Dendritic cell treated with granulocyte-macrophage colony-stimulating factor and Interleukin-4, amounts not matched to agents 40 ng/mL and 50 ng/mL, for 4 days (primary cell): ENCODE measurements around the gene BICRA.
"Not testable (repeated sequence)": the region's sequence is repeated elsewhere in the genome, so short reads cannot be mapped to it uniquely, and the experiment has no call there.

Source experiments
- H3K27ac Mint-ChIP-seq: one replicate; pipeline ENCODE4 v1.8.0; 2022; ENCODE audit warnings: mild to moderate bottlenecking, mixed read lengths
- H3K27me3 Mint-ChIP-seq: one replicate; pipeline ENCODE4 v1.8.0; 2022; ENCODE audit warnings: mild to moderate bottlenecking, mixed read lengths
- H3K36me3 Mint-ChIP-seq: one replicate; pipeline ENCODE4 v1.8.0; 2022; ENCODE audit warnings: low read depth, mixed read lengths
- H3K4me1 Mint-ChIP-seq: one replicate; pipeline ENCODE4 v1.8.0; 2022; ENCODE audit warnings: low read depth, mixed read lengths
- H3K4me3 Mint-ChIP-seq: one replicate; pipeline ENCODE4 v1.8.0; 2022; ENCODE audit warnings: mild to moderate bottlenecking, moderate library complexity, mixed read lengths
- H3K9me3 Mint-ChIP-seq: one replicate; pipeline ENCODE4 v1.8.0; 2022; ENCODE audit warnings: mixed read lengths
- intact Hi-C: fragments of 100-400 bp; cut with micrococcal nuclease; formaldehyde crosslinking; loops from one replicate; pipeline ENCODE4 v1.15.0; 2022

Gene BICRA

DNA sequence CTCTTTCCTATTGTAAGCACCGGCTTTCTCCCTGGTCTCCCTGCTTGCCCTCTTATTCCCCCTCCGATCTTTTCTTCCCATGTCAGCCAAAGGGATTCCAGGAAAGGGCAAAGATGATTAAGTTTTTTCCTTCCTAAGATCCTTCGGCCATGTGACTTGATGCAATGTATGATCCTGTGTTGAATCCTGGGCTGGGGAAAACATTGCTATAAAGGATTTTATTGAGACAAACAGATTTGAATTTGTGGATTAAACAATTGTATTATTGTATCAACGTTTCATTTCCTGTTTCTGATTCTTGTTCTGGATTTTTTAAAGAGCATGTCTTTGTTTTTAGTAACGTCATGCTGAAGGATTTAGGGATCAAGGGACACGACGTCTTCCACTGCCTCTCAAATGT, 19.1 kb upstream of the BICRA start:
- Mint-ChIP-seq H3K4me3 (no peak overlapping the region), H3K9me3 (peaks cover 11% of the 10 kb centered on the region), H3K36me3 (no peaks in the 10 kb centered on the region), H3K27me3 (peaks cover 38% of the 10 kb centered on the region), H3K27ac (no peak overlapping the region), H3K4me1 (peaks cover 9% of the 10 kb centered on the region)
- intact Hi-C loops, result no loop called here

DNA sequence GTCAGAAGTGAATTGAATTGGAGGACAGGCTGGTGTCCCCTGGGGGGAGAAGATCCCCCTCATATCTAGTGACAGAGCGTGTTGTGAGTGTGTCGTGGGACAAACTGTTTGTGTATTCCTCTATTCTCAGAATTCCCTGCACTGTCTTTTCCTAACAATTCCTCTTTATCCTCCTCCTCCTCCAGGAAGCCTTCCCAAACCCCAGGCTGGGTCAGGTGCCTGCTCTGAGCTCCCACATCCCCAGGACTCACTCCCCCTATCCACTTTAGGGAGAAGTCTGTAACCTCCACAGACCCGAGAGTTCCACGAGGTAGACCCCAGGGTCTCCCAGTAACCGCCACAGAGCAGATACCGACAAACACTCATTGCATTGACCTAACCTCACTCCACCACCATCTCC, 15.1 kb upstream of the BICRA start:
- H3K27ac Mint-ChIP-seq, result no peak overlapping the region
- no peak overlapping the region for H3K4me3 Mint-ChIP-seq
- no peaks in the 10 kb centered on the region for H3K9me3 Mint-ChIP-seq
- no peaks in the 10 kb centered on the region for H3K36me3 Mint-ChIP-seq
- H3K4me1 Mint-ChIP-seq, result peaks cover 30% of the 10 kb centered on the region
- H3K27me3 Mint-ChIP-seq, result peaks cover 28% of the 10 kb centered on the region
- intact Hi-C loops, result no loop called here

DNA sequence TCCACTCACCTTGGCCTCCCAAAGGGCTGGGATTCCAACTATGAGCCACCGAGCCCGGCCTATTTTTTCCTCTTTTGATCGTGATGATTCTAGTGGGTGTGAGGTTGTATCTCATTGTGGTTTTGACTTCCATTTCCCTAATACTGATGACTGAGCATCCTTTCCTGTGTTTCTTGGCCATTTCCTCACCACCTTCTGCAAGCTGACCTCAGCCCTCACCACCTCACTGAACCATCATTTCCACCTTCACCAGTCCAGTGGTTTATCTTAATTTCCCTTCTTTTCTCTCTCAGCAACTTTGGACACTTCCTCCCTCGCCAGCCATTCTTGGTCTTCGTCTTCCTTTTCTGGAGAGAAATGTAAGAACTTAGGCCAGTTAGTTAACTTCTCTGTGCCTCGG, 13.0 kb upstream of the BICRA start:
- Mint-ChIP-seq H3K27ac (peak overlapping the region; percentile 16), H3K36me3 (no peaks in the 10 kb centered on the region), H3K4me1 (peaks cover 38% of the 10 kb centered on the region), H3K4me3 (no peak overlapping the region), H3K27me3 (peaks cover 19% of the 10 kb centered on the region), H3K9me3 (no peaks in the 10 kb centered on the region)
- intact Hi-C loops, result no loop called here

DNA sequence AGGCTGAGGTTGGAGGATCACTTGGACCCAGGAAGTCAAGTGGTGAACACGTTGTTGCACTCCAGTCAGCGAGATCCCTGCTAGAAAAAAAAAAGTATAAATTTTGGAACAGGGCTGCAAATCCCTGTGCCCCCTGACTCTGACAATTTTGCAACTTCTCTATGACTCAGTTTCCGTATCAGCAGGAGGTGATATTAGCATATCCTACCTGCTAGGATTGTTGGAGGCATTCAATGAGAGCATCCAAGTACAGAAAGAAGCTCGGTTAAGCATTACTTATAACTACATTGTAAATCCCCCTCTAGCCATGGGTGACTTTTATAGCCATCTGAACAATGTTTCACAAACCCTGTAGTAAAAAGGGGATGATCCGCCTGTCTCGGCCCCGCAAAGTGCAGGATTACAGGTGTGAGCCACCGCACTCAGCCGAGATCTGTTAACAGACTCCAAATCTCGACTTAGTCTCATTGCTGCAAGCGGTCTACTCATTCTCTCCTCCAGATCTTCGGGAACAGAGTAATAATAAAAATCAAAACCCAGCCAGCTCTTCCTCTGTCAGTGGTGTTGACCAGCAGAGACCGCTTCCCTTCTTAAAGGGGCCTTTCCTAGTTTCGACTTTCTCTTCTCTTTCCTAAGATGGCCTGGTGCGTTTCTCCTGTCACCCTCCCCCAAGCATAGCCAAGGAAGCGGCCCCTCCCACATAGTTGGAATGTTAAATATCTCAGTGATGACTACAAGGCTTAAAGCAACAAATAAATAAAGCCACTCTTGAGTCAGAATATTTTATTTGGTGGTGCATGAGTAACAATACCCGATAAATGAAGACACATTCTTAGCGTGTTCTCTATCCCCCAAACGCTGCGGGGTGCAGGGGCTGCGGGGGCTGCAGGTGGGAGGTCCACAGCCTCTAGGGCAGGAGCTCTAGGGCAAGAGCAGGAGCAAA, 10.3 kb upstream of the BICRA start:
- intact Hi-C loops, result no loop called here
- peaks cover 17% of the 10 kb centered on the region for H3K27me3 Mint-ChIP-seq
- peak overlapping the region; percentile 56 for H3K4me3 Mint-ChIP-seq
- H3K27ac Mint-ChIP-seq, result peak overlapping the region; percentile 57
- H3K9me3 Mint-ChIP-seq, result no peaks in the 10 kb centered on the region
- no peaks in the 10 kb centered on the region for H3K36me3 Mint-ChIP-seq
- H3K4me1 Mint-ChIP-seq, result peaks cover 57% of the 10 kb centered on the region

DNA sequence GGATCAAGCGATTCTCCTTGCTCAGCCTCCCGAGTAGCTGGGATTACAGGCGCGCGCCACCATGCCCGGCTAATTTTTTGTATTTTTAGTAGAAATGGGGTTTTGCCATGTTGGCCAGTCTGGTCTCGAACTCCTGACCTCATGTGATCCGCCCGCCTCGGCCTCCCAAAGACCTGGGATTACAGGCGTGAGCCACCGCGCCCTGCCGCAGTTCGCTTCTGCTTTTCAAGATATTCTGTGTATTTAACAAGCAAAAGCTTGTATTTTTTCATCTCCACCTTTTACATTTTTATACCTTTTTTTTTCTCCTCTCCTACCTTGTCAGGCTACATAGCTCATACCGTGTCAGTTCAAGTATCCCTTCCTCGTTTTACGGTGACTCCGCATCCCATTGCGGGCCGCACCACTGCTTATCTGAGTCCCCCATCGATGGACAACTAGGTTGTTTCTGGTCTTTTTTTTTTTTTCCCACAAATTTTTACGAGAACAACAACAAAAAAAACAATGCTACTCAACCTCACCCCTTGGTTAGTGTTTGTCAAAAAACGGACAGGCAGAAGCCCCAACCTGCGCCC, 9.2 kb upstream of the BICRA start:
- Mint-ChIP-seq H3K27ac (peak overlapping the region; percentile 74), H3K27me3 (peaks cover 15% of the 10 kb centered on the region), H3K4me3 (peak overlapping the region; percentile 82), H3K4me1 (peaks cover 66% of the 10 kb centered on the region)
- H3K9me3 Mint-ChIP-seq, H3K36me3 Mint-ChIP-seq: not testable (repeated sequence)
- intact Hi-C loops, result loop anchor here (1.0 to 5.0 kb wide), 3 partner anchors 9 to 85 kb away; partner anchors contain the start of gene NAPA

DNA sequence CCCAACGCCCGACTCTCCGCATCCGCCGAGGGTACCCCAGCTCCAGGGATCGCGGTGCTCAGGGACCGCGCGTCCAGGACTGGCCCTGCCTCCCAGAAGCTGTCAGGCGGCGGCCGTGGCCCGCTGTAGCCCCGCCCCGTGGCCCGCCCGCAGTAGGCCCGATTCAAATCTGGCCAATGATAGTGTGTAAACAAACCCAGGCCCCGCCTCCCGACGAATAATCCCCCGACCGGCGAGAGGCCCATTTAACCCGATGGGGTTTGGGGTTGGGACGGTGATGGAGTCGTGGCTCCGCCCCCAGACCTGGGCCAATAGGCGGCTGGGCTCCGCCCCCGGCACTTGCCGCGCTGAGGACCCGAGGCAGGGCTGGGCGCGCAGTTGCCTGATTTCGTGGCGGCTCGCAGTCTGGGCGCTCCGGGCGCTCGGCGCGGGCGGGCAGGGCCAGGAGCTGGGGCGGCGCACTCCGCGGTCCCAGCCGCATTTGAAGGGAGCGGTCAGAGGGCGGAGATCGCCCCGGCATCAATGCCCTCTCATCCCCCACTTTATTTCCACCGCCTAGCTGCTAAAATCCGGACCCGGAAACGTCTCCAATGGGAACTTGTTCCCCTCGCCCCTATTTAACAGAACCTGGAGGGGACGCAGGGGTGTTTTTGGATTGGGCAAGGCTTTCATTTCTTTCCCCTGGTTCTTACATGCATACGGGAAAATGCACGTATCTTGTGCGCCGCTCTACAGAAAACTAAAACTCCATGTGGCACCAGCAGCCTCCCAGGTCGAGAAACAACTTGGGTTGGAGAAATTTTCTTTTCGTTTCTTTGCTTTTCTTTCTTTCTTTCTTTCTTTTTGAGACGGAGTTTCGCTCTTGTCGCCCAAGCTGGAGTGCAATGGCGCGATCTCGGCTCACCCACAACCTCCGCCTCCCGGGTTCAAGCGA, 8.4 kb upstream of the BICRA start:
- H3K4me3 Mint-ChIP-seq, result peak overlapping the region; percentile 85
- H3K27ac Mint-ChIP-seq, result peak overlapping the region; percentile 74
- peaks cover 15% of the 10 kb centered on the region for H3K27me3 Mint-ChIP-seq
- H3K4me1 Mint-ChIP-seq, result peaks cover 66% of the 10 kb centered on the region
- intact Hi-C loops, result loop anchor here (1.0 to 5.0 kb wide), 3 partner anchors 8 to 86 kb away; partner anchors contain the start of gene NAPA
- no peaks in the 10 kb centered on the region for H3K36me3 Mint-ChIP-seq
- H3K9me3 Mint-ChIP-seq, result no peaks in the 10 kb centered on the region

DNA sequence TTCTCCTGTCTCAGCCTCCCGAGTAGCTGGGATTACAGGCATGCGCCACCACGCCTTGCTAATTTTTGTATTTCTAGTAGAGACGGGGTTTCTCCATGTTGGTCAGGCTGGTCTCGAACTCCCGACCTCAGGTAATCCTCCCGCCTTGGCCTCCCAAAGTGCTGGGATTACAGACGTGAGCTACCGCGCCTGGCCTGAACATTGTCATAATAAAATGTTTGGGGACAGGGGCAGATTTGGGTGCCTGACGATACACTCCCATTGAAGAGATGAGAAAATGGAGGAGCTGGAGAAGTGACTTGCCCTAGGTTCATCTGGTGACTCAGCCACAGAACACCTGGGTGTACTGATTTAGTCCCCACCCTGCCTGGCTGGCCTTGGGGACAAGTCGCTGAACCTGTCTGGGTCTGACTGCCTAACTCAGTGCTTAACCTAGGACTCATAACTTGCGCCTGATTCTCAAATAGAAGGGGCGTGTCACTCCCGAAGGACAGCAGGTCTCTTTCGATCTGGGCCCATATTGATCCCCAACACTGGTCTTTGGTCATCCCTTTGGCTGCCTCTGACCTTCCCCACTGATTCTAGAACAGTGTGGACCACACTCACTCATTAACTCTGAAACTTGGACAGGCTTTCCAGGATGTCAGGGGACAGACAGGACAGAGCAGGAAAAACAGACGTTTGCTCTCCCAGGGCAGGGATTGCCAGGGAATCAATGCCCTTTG, 7.6 kb upstream of the BICRA start:
- peaks cover 16% of the 10 kb centered on the region for H3K27me3 Mint-ChIP-seq
- H3K4me1 Mint-ChIP-seq, result peaks cover 58% of the 10 kb centered on the region
- no peaks in the 10 kb centered on the region for H3K36me3 Mint-ChIP-seq
- intact Hi-C loops, result loop anchor here (2.0 to 5.0 kb wide), 2 partner anchors 61 to 87 kb away; partner anchors contain the start of gene NAPA
- H3K27ac Mint-ChIP-seq, result peak overlapping the region; percentile 74
- peak overlapping the region; percentile 85 for H3K4me3 Mint-ChIP-seq
- no peaks in the 10 kb centered on the region for H3K9me3 Mint-ChIP-seq

DNA sequence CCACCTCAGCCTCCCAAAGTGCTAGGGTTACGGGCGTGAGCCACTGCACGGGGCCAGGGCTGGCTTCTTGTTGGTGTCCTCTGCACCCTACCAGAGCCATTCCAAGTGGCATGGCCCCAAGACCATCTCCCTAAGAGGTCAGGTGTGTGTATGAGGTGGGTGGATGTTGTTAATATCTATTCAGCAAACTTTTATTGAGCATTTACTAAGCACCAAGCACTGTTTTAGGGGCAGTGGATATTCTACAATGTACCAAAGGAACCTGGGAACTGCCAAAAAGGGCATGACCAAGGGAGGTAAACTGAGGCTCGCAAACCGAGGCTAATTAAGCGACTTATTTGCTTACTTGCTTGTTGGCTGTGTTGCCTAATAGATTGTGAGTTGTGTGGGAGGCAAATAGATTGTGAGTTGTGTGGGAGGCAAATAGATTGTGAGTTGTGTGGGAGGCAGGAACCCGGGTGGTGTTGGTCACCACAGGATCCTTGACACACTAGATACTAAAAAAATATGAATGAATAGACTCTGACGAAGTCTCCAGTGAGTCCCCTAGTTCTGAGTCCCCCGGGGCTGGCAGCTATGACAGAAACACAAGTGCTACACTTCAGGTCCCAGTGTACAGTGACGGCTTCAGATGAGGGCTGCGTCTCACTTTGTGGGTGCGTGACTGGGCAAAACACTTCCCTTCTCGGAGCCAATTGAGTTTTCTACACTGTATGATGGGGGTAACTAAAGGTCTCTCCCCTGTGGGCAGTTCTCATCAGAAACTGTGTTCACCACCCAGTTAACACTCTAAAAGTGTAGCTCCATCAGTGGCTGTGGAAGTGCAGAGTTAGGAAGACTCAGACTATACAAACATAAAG, 5.0 kb upstream of the BICRA start:
- Mint-ChIP-seq H3K4me1 (peaks cover 50% of the 10 kb centered on the region), H3K36me3 (peaks cover 12% of the 10 kb centered on the region), H3K27ac (peak overlapping the region; percentile 18), H3K27me3 (peaks cover 16% of the 10 kb centered on the region), H3K4me3 (no peak overlapping the region), H3K9me3 (no peaks in the 10 kb centered on the region)
- intact Hi-C loops, result loop anchor here (5.0 kb wide), 1 partner anchor 58 kb away; no protein-coding TSS in a partner anchor

DNA sequence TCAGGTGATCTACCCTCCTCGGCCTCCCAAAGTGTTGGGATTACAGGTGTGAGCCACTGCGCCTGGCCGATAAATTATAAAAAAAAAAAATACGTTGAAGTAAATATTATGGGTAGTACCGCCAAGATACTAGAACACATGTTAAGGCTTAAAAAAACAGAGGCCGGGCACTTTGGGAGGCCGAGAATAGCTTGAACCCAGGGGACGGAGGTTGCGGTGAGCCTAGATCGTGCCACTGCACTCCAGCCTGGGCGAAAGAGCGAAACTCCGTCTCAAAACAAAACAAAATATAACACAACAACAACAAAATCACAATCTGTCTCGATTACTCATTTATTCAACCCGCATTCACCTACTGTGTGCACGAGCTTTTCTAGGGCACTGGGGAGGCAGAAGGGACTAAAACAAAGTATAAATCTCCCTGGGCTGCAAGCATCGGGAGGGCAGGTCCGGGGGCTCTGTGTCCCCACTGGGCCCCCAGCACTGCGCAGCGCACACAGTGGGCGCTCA, 1.3 kb upstream of the BICRA start:
- H3K4me3 Mint-ChIP-seq, result peak overlapping the region; percentile 86
- peaks cover 12% of the 10 kb centered on the region for H3K27me3 Mint-ChIP-seq
- peak overlapping the region; percentile 96 for H3K27ac Mint-ChIP-seq
- peaks cover 38% of the 10 kb centered on the region for H3K4me1 Mint-ChIP-seq
- no peaks in the 10 kb centered on the region for H3K9me3 Mint-ChIP-seq
- peaks cover 28% of the 10 kb centered on the region for H3K36me3 Mint-ChIP-seq
- intact Hi-C loops, result loop anchor here (1.0 to 2.0 kb wide), 2 partner anchors 7 to 93 kb away; partner anchors contain the start of gene NAPA

DNA sequence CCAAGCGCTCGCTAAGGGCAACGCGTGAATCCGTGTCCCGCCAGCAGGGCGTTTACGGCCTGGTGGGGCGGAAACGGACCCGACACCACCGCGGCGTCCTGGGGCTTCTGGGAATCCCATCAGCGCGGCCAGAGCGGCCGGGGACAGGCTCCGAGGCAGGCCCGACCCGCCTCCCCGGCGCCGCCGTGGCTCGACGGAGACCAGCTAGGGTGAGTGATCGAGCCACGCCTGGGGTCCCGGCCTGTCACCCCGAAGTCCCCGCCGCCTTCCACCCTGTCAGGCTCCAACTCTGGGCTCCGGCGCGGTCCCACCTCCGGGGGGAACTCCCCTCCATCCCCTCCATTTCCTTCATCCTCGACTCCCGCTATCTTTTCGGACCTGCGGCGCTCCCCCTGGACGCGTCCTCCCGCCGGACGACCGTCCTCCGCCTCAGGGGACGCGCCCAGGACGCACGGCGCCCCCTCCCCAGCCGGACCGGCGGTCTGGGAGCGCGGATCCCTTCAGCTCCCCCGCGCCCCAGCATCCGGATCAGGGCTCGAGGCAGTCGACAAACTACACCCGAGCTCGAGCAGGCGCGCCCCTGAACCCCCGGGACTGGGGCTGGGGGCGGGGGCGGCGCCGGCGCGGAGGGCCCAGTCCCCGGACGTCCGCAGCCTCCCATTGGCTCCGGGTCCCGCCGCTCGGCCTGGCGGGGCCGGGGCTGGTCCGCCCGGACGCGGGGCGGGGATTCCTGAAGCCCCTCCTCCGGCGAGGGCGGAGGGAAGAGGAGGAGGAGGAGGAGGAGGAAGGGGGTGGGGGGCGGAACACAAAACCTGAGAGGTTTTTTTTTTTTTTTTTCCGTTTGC, 638 bp upstream of the BICRA start:
- peak overlapping the region; percentile 86 for H3K4me3 Mint-ChIP-seq
- no peaks in the 10 kb centered on the region for H3K9me3 Mint-ChIP-seq
- intact Hi-C loops, result loop anchor here (1.0 to 2.0 kb wide), 2 partner anchors 8 to 93 kb away; partner anchors contain the start of gene NAPA
- H3K27ac Mint-ChIP-seq, result peak overlapping the region; percentile 96
- H3K4me1 Mint-ChIP-seq, result peaks cover 44% of the 10 kb centered on the region
- peaks cover 28% of the 10 kb centered on the region for H3K36me3 Mint-ChIP-seq
- H3K27me3 Mint-ChIP-seq, result peaks cover 9% of the 10 kb centered on the region
